Jurkat, Clone E6-1 (cell line): ENCODE results near the gene SLC35E1.
"Not testable (repeated sequence)": the region's sequence is repeated elsewhere in the genome, so short reads cannot be mapped to it uniquely, and the experiment has no call there.

Experiments
- DNase-seq: peaks from one replicate; pipeline ENCODE4 v3.0.0-alpha.2; 2011; ENCODE audit warnings: low read depth, low spot score
- H3K4me3 ChIP-seq: 2 replicates; pipeline ENCODE4 v1.5.1; 2011; ENCODE audit warnings: mild to moderate bottlenecking, low read length, control low read depth, moderate library complexity

SLC35E1 gene

GRCh38 chr19:16566161-16566560 is 6.1 kb downstream of the SLC35E1 start:
- H3K4me3 ChIP-seq = peak overlapping the region; percentile 29
- DNase-seq = peak; percentile 97

- DNase-seq = no peak
- no peak overlapping the region for H3K4me3 ChIP-seq
Measured at GRCh38 chr19:16564842-16565241, 7.4 kb downstream of the SLC35E1 start.

GRCh38 chr19:16562608-16563025 is 9.6 kb downstream of the SLC35E1 start:
- H3K4me3 ChIP-seq = no peak overlapping the region
- no peak for DNase-seq

- no peak for DNase-seq
- H3K4me3 ChIP-seq = no peak overlapping the region
Measured at GRCh38 chr19:16561382-16561781, 10.8 kb downstream of the SLC35E1 start.

- no peak overlapping the region for H3K4me3 ChIP-seq
- DNase-seq = no peak
Measured at GRCh38 chr19:16559780-16560276, 12.4 kb downstream of the SLC35E1 start.

GRCh38 chr19:16554776-16555175 is 17.4 kb downstream of the SLC35E1 start:
- no peak for DNase-seq
- H3K4me3 ChIP-seq = no peak overlapping the region

GRCh38 chr19:16551902-16552301 is 20.3 kb downstream of the SLC35E1 start:
- H3K4me3 ChIP-seq, DNase-seq: not testable (repeated sequence)

- DNase-seq = no peak
- H3K4me3 ChIP-seq = no peak overlapping the region
Measured at GRCh38 chr19:16548956-16549355, 23.3 kb downstream of the SLC35E1 start.

- DNase-seq = no peak
- H3K4me3 ChIP-seq = no peak overlapping the region
Measured at GRCh38 chr19:16544473-16545231, 27.6 kb downstream of the SLC35E1 start.

- H3K4me3 ChIP-seq = peak overlapping the region; percentile 92
- DNase-seq = not testable (repeated sequence)
Measured at GRCh38 chr19:16543734-16544133, 28.5 kb downstream of the SLC35E1 start.

- no peak for DNase-seq
- peak overlapping the region; percentile 92 for H3K4me3 ChIP-seq
Measured at GRCh38 chr19:16542910-16543472, 29.2 kb downstream of the SLC35E1 start.

GRCh38 chr19:16542045-16542909 is 29.9 kb downstream of the SLC35E1 start, which contains the start of gene CHERP:
Gene CHERP (minus strand): TSS chr19:16542437. CDS start chr19:16542378, 59 bp downstream.
- H3K4me3 ChIP-seq = peak within 1 kb of the TSS; percentile 92
- DNase-seq = peak; percentile 88

GRCh38 chr19:16541526-16542044 is 30.6 kb downstream of the SLC35E1 start:
- H3K4me3 ChIP-seq = peak overlapping the region; percentile 92
- no peak for DNase-seq

GRCh38 chr19:16540948-16541347 is 31.3 kb downstream of the SLC35E1 start:
- peak overlapping the region; percentile 92 for H3K4me3 ChIP-seq
- DNase-seq = no peak

- H3K4me3 ChIP-seq = no peak overlapping the region
- no peak for DNase-seq
Measured at GRCh38 chr19:16537111-16537510, 35.1 kb downstream of the SLC35E1 start.

- DNase-seq = no peak
- H3K4me3 ChIP-seq = no peak overlapping the region
Measured at GRCh38 chr19:16536130-16536529, 36.1 kb downstream of the SLC35E1 start.

- no peak for DNase-seq
- H3K4me3 ChIP-seq = no peak overlapping the region
Measured at GRCh38 chr19:16535381-16535780, 36.8 kb downstream of the SLC35E1 start.

GRCh38 chr19:16532440-16533234 is 39.6 kb downstream of the SLC35E1 start:
- H3K4me3 ChIP-seq = no peak overlapping the region
- no peak for DNase-seq

GRCh38 chr19:16531380-16531669 is 40.9 kb downstream of the SLC35E1 start:
- no peak for DNase-seq
- H3K4me3 ChIP-seq = no peak overlapping the region
